IgD-negative memory B cell (primary cell): Measurements from ENCODE around the gene LHX1. TPM values are rescaled to one million over a fixed set of nuclear protein-coding genes. Genes with fewer than 3 reads are reported as not detected.

Experiments used
- H3K27ac Mint-ChIP-seq, 3 donors: one replicate each; pipeline ENCODE4 v1.8.0; 2020 to 2022; ENCODE audit warnings: mild to moderate bottlenecking in 3 of 3, mixed read lengths in 3 of 3, moderate library complexity in 1 of 3
- H3K27me3 Mint-ChIP-seq: one replicate; pipeline ENCODE4 v1.8.0; 2021; ENCODE audit warnings: mixed read lengths
- H3K36me3 Mint-ChIP-seq: one replicate; pipeline ENCODE4 v1.8.0; 2020; ENCODE audit warnings: mild to moderate bottlenecking, mixed read lengths
- H3K4me1 Mint-ChIP-seq, 3 donors: one replicate each; pipeline ENCODE4 v1.8.0; 2020 to 2022; ENCODE audit warnings: mixed read lengths in 3 of 3, mild to moderate bottlenecking in 1 of 3
- H3K4me3 Mint-ChIP-seq, 4 donors: one replicate each; pipeline ENCODE4 v1.8.0; 2020 to 2022; ENCODE audit warnings: mild to moderate bottlenecking in 4 of 4, mixed read lengths in 4 of 4, moderate library complexity in 3 of 4
- H3K9me3 Mint-ChIP-seq, 3 donors: one replicate each; pipeline ENCODE4 v1.8.0; 2020 to 2021; ENCODE audit warnings: mixed read lengths in 3 of 3, mild to moderate bottlenecking in 1 of 3
- polyA plus RNA-seq: library from polyadenylated mRNA; unstranded; fragments of 300-500 nt; fragmentation: Illumina TruSeq; gene quantifications from one replicate; pipeline ENCODE4 v1.2.3, GENCODE V29; 2021

Gene LHX1
- polyA plus RNA-seq, 1 donor from 2014 or later: not detected

DNA sequence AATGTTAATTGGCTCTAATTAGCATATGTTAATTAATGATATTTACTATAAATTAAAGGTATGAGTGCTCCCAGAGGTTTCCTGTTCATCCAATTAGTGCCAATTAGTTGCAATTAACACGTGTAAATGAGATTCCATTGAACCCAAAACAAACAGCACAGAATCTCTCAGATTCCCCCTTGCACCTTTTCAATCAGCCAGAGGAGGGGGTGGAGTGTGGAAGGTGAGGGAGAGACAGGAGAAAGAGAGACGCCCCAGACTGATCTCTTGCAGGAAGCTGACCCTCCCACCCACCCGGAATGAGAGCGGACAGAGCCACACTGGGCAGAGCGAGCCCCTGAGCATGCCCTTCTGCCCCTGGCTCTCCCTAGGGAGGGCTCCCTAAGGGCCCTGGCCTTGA, 24.1 kb upstream of the LHX1 start:
- Mint-ChIP-seq H3K4me3 (no peak overlapping the region), H3K27me3 (peaks cover 16% of the 10 kb centered on the region), H3K4me1 (no peaks in the 10 kb centered on the region), H3K36me3 (no peaks in the 10 kb centered on the region), H3K27ac (no peak overlapping the region), H3K9me3 (no peaks in the 10 kb centered on the region)

DNA sequence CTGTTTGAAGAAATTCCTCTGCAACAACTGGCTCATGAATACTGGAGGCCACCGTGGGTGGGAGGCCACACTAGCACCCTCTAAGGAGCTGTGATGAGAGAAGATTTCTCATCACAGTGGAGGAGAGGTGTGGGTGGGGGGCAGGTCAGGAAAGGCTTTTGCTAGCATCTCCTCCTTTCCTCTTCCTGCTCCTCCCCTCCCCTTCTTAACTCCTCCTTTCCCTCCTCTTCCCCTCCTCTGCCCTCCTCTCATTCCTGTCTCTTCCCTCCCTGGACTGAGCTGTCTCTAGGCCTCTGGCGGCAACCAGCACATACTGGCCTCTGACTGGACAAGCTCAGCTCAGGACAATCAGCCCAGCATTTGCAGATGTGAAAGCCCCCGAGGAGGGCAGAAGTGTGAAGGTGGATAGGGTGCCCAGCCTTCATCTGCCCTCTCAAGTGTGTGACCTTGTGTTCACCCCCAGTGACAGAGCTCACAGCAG, 19.0 kb upstream of the LHX1 start:
- no peak overlapping the region for H3K4me3 Mint-ChIP-seq
- no peaks in the 10 kb centered on the region for H3K9me3 Mint-ChIP-seq
- H3K4me1 Mint-ChIP-seq: no peaks in the 10 kb centered on the region
- H3K36me3 Mint-ChIP-seq: peaks cover 2% of the 10 kb centered on the region
- no peak overlapping the region for H3K27ac Mint-ChIP-seq
- H3K27me3 Mint-ChIP-seq: peaks cover 33% of the 10 kb centered on the region

DNA sequence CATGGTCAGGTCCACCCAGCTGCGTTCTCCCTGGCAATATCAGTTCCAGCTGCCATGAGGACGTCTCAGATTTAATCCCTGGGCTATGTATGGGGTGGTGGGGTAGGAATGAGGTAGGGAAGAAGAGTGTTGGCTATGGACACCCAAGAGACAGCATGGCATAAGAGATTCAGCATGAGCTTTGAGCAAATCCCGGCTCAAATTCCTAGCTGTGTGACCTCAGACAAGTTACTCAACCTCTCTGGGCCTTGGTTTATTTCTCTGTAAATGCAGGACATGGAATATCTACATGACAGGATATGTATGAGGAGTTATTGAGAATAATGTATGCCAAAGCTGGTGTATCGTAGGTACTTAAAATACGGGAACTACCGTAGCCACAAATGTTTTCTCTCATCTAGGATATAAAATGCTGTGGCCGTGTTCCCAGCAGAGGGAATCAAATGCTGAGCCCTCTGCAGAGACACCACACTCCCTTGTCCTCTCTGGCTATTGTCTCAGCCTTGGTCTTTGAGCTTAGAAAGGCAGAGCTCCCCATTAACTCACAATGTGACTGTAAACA, 17.8 kb upstream of the LHX1 start:
- Mint-ChIP-seq H3K27ac (no peak overlapping the region), H3K9me3 (no peaks in the 10 kb centered on the region), H3K4me1 (no peaks in the 10 kb centered on the region), H3K36me3 (peaks cover 2% of the 10 kb centered on the region), H3K4me3 (no peak overlapping the region), H3K27me3 (peaks cover 30% of the 10 kb centered on the region)

DNA sequence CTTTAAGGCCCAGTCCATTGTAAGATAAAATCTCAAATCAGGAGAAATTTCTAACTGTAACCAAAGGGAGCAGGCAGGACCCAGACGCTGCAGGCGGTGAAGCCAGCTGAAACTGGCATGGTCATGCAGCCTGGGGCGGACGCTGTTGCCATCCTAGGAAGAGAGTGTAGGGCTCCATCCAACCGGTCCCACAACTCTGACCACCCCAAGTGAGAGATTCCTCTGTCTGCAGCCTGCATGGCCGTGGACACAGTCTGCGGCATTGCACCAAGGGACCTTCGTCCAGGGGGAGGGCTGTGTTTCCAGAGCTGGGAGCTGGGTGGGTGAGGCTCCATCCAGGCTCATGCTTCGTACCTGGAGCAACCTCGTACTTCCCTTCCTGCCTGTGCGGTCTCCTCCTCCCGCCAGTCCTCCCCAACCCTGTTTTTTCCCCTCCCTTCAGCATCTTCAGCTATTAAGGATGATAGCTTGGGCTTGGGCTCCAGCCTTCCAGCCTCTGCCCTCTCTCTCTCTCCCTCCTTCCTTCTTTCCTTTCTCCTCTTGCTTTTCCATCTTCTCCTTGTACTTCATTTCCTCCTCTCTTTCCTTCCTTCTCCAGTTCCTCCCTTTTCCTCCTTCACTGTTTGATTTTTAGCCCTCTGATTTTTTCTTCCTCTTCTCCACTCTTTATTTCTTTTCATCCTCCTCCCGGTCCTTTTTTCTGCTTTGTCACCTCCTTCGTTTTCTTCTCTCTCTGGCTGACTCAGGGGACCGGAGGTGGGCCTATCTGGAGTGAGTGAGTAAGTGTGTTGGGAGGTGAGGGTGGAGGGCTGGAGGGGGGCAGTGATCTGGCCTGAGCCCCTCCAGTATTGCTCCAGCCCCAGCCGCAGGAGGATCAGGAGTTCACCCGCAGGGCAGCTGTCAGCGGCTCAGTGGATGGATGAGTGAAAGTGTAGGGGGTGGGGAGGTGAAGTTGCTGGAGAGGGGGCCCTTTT, 17.0 kb upstream of the LHX1 start:
- H3K27me3 Mint-ChIP-seq: peaks cover 30% of the 10 kb centered on the region
- no peak overlapping the region for H3K4me3 Mint-ChIP-seq
- no peaks in the 10 kb centered on the region for H3K4me1 Mint-ChIP-seq
- H3K27ac Mint-ChIP-seq: no peak overlapping the region
- peaks cover 2% of the 10 kb centered on the region for H3K36me3 Mint-ChIP-seq
- H3K9me3 Mint-ChIP-seq: no peaks in the 10 kb centered on the region

DNA sequence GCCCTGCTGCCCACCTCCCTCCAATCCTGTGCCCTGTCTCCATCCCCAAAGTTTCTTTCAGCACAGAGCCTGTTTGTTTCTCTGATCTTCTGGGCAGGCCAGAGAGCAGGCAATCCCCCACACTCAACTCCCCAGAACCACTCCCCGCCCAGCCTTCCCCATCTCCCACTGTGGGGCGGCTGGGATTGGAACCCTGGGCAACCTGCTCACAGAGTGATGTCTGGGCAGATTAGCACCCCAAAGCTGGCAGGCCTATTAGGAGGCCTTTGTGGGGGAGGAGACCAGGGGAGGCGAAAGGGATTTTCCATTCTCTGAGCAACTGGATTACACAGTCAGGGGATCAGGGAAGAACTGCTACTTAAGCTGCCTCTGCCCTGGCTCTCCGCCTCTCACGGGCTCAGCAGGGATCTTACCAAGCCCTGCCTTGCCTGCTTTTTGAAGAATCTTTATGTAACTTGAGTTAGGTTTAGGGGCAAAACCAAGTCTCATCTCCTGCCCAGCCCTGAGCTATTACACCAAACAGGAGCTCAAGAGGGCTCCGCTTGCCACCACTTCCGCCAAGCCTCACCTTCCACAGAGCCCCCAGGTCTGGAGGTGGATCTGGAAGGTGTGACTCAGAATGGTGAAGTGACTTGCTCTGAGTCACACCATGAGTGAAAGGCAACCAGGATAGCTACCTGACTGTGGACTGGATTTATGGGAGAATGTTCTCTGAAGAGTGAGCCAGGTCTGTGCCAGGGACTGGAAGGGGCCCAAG, 16.0 kb upstream of the LHX1 start:
- no peaks in the 10 kb centered on the region for H3K4me1 Mint-ChIP-seq
- H3K27ac Mint-ChIP-seq: no peak overlapping the region
- H3K9me3 Mint-ChIP-seq: no peaks in the 10 kb centered on the region
- peaks cover 2% of the 10 kb centered on the region for H3K36me3 Mint-ChIP-seq
- no peak overlapping the region for H3K4me3 Mint-ChIP-seq
- peaks cover 30% of the 10 kb centered on the region for H3K27me3 Mint-ChIP-seq

DNA sequence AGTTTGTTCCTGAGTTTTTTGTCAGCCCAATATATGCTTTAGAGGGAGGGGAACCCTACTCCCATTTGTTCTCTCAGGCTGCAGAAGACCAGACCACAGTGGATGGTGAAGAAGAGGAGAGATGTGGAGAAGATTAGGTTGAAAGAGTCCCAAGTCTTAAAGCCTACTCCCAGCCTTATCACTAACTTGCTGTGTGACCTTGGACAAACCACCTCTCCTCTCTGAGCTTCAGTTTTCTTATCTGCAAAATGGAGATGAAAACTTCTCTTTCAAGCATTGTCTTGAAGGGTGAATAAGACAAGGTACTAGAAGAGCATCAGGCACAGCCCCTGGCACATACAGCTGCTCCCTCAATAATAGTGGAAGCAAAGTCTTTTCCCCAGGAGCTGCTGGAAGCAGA, 15.1 kb upstream of the LHX1 start:
- H3K27me3 Mint-ChIP-seq: peaks cover 26% of the 10 kb centered on the region
- no peak overlapping the region for H3K4me3 Mint-ChIP-seq
- no peaks in the 10 kb centered on the region for H3K9me3 Mint-ChIP-seq
- no peaks in the 10 kb centered on the region for H3K4me1 Mint-ChIP-seq
- no peak overlapping the region for H3K27ac Mint-ChIP-seq
- H3K36me3 Mint-ChIP-seq: peaks cover 2% of the 10 kb centered on the region

DNA sequence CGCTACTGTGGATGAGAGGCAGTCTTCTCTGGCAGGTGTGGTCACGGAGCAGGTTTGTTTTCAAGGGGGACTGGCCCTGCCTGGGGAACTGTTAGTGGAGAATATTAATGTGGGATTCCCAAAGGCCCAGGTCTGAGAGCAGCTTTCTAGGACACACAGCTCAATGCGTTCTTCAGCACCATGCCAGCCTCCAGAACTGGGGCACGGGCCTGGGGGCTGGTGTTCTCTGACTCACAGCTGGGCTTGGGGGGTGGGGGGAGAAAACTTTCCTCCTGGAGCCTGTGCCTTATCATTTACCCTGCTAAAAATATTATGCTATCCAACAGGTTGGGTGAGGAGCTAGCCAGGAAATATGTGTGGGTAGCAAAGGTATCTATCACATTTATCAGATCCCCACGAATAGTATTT, 13.5 kb upstream of the LHX1 start:
- no peaks in the 10 kb centered on the region for H3K9me3 Mint-ChIP-seq
- no peak overlapping the region for H3K4me3 Mint-ChIP-seq
- H3K27ac Mint-ChIP-seq: no peak overlapping the region
- H3K4me1 Mint-ChIP-seq: peaks cover 7 to 10% (median 10%) of the 10 kb centered on the region in 3 donors
- H3K36me3 Mint-ChIP-seq: peaks cover 2% of the 10 kb centered on the region
- peaks cover 27% of the 10 kb centered on the region for H3K27me3 Mint-ChIP-seq

DNA sequence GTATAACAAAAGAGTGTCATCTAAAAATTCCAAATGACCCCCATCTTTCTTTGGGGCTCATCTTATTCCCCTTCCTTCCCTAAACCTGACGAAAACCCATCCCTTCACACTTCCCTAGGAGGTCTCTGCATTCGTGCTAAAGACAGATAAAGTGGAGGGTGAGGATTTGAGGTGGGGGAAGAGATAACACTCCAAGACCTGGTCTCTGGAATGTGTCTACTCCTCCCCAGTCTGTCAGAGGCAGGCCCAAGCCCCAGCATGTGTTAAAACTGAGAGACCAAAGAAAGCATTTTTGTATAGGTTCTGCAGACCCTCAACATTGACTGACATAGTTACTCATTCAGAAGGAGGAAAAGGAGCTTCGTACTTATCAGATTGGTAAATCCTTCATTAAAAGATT, 11.0 kb upstream of the LHX1 start:
- H3K27ac Mint-ChIP-seq: no peak overlapping the region
- peaks cover 26% of the 10 kb centered on the region for H3K27me3 Mint-ChIP-seq
- peaks cover under 1% of the 10 kb centered on the region for H3K36me3 Mint-ChIP-seq
- H3K9me3 Mint-ChIP-seq: no peaks in the 10 kb centered on the region
- H3K4me1 Mint-ChIP-seq: peaks cover 7 to 15% (median 12%) of the 10 kb centered on the region in 3 donors
- no peak overlapping the region for H3K4me3 Mint-ChIP-seq

DNA sequence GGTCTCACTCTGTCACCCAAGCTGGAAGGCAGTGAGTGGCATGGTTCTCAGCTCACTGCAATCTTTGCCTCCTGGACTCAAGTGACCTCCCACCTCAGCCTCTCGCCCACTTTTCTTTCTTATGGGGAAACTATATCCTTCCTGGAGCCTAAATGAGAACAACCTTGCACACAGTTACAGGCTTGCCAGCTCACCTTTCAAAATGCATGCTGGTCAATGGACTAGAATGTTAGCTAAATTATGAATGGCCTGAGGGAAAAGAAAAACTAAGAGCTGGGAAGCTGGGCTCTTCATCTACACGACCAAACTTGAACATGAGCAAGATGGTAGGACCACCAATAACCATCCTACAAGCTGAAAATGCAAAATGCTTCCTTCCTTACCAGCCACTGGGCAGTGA, 10.6 kb upstream of the LHX1 start:
- Mint-ChIP-seq H3K9me3 (no peaks in the 10 kb centered on the region), H3K4me1 (peaks cover 7 to 17% (median 15%) of the 10 kb centered on the region in 3 donors), H3K27me3 (peaks cover 28% of the 10 kb centered on the region), H3K36me3 (peaks cover 2% of the 10 kb centered on the region), H3K27ac (no peak overlapping the region), H3K4me3 (no peak overlapping the region)

DNA sequence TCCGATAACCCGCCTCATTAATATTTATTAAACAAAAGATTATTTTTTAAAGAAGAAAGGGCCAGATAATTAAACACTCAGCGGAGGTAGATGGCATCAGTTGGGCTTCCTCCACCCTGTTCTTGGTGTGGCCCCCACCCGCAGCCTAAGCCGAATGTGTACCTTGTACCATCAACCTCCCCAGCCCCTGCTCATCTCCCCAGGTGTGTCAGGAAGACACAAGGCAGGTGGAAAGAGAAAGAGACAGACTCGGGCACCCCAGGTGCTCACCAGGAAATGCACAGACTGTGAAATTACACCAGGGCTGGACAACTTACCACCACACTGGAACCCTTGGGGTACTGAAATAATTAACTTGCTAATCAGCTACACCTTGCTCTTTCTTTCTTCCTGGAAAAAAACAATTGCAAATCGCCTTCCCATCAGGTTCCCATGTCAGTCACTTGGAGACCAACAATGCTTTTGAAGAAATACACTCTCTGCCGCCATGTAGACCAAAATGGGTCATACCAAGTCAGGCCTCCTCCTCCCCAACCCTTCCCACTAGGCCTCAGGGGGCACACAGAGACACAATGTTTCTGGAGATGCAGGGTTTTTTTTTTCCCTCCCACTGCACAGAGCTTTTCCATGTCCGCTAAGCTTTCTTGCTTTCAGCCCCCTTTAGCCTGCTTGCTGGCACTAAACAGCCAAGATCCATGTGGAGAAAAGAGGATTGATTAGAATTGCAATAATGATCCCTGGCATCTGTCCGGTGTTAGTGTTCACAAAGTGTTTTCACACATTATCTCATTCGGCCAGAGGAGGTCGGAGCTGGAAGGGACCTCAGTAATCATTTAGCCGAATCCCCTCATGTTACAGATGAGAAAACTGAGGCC, 8.6 kb upstream of the LHX1 start:
- peak overlapping the region; percentile 33 to 87 (median 76) for H3K4me3 Mint-ChIP-seq
- H3K27me3 Mint-ChIP-seq: peaks cover 46% of the 10 kb centered on the region
- H3K36me3 Mint-ChIP-seq: peaks cover 2% of the 10 kb centered on the region
- peaks cover 8 to 26% (median 26%) of the 10 kb centered on the region in 3 donors for H3K4me1 Mint-ChIP-seq
- H3K27ac Mint-ChIP-seq: peak overlapping the region in 2 of 3 donors; percentile 40 to 81
- H3K9me3 Mint-ChIP-seq: no peaks in the 10 kb centered on the region

DNA sequence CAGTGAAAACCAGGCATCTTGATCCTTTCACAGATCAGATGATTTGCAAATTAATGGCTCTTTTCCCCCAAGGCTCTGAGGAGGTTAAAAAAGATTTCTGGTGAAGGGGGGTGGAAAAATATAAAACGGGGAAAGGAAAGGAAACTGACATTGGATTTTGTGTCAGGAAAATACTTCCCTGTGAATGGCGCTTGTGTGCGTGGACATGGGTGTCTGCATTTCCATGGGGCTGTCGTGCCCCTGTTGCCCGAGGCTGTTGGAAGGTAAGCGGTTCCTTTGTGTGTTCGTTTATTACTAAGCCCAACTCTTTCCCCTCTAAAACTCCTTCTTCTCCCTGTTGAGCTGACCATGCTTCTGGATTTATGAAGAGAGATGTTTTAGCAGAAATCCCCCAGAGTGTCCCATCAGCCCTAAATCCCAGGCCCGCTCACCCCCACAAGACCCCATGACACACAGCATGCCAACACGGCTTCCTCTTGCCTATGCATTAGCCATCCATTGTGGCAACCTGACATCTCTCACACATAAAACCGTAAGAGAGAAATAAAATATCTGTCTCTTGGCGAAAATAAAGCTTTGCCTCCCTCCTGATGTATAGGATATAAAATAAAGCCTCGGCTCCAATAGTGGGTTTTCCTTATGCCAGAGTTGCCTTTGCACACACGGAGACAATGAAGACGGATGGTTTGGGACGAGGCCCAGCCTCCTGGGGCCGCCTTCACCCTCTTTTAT, 7.3 kb upstream of the LHX1 start:
- Mint-ChIP-seq H3K27me3 (peaks cover 55% of the 10 kb centered on the region), H3K27ac (peak overlapping the region in 1 of 3 donors; percentile 52), H3K36me3 (peaks cover 2% of the 10 kb centered on the region), H3K9me3 (no peaks in the 10 kb centered on the region), H3K4me3 (peak overlapping the region in 1 of 4 donors; percentile 7), H3K4me1 (peaks cover 8 to 30% (median 29%) of the 10 kb centered on the region in 3 donors)

DNA sequence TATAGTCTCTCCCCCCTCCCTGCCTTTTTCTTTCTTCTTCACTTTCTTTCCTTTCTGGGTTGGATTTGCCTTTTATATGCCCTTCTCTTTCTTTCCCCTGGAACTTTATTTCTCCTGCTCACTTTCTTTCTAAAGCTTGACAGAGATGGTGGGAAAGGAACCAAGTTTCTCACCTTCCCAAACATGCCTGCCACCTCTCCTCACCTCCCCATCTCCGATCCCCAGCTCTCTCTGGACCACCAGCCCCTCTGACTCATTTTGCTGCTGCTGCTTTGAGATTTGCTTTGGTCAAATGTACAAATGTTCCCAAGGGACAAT, 6.7 kb upstream of the LHX1 start:
- H3K9me3 Mint-ChIP-seq: peaks cover 0 to 2% (median 0%) of the 10 kb centered on the region in 3 donors
- H3K4me1 Mint-ChIP-seq: peaks cover 8 to 31% (median 30%) of the 10 kb centered on the region in 3 donors
- peak overlapping the region in 1 of 3 donors; percentile 52 for H3K27ac Mint-ChIP-seq
- peaks cover 60% of the 10 kb centered on the region for H3K27me3 Mint-ChIP-seq
- H3K4me3 Mint-ChIP-seq: no peak overlapping the region
- peaks cover 2% of the 10 kb centered on the region for H3K36me3 Mint-ChIP-seq

DNA sequence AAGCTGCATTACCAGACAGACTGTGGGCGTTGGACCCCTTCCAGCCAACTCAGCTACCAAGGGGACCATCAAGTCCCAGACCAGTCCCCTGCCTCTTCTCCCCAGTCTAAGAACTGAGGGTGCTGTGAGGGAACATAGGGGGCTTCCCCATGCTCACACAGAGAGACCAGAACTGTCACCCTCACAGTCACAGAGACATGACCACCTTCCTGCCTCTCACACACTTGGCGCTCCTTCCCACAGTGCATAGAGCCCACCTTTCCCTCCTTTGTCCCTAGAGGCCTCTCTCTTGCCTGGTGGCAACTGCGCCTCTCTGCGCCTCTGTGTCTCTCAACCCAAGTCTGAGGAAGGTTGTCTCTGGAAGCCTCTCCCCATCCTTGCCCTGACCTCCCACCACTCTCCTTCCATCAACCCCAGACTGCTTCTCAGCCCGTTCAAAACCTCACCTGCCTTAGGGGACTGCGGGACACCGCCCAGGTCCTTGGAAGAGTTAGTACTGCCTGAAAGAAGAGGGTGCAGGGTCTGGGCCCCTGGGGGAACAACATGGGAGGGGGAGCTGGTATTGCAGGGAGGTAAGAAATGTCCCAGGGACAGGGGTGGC, 6.1 kb upstream of the LHX1 start:
- H3K4me3 Mint-ChIP-seq: peak overlapping the region in 2 of 4 donors; percentile 31 to 46

More for the DNA sequence above, 6.1 kb upstream of the LHX1 start:
- Mint-ChIP-seq H3K9me3 (peaks cover 0 to 2% (median 0%) of the 10 kb centered on the region in 3 donors), H3K27ac (peak overlapping the region in 2 of 3 donors; percentile 88 to 93), H3K36me3 (peaks cover 2% of the 10 kb centered on the region), H3K4me1 (peaks cover 8 to 31% (median 30%) of the 10 kb centered on the region in 3 donors), H3K27me3 (peaks cover 66% of the 10 kb centered on the region)
